ENCODE results near the gene CRTC3. TPM values are rescaled to one million over a fixed set of nuclear protein-coding genes. Genes with fewer than 3 reads are reported as not detected.
"Not testable (repeated sequence)": the region's sequence is repeated elsewhere in the genome, so short reads cannot be mapped to it uniquely, and the experiment has no call there.

CRTC3 gene
- polyA plus RNA-seq, 4 donors, result 3.8 to 25.4 (median 8.5) TPM

DNA sequence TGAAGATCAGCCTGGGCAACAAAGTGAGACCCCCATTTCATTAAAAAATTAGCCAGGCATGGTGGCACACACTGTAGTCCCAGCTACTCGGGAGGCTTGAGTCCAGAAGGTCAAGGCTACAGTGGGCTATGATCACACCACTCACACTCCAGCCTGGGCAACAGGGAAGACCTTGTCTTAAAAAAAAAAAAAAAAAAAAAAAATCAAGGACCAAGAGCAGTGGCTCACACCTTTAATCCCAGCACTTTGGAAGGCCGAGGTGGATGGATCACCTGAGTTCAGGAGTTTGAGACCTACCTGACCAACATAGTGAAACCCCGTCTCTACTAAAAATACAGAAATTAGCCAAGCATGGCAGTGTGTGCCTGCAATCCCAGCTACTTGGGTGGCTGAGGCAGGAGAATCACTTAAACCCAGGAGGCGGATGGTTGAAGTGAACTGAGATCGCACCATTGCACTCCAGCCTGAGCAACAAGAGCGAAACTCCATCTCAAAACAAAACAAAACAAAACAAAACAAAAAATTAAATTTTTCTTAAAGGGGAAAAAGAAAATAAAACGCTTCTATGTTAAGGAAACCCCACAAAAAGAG, 138.1 kb downstream of the CRTC3 start:
- not testable (repeated sequence) for H3K27ac ChIP-seq (ENCODE audit: low read depth in 1 of 3, low read length in 2 of 3); H3K36me3 ChIP-seq (ENCODE audit: control insufficient read depth in 3 of 3, insufficient read depth in 2 of 3, low read depth in 1 of 3, low read length in 3 of 3); H3K27me3 ChIP-seq (ENCODE audit: control insufficient read depth in 3 of 3, insufficient read depth in 3 of 3, low read length in 3 of 3); H3K9me3 ChIP-seq (ENCODE audit: control insufficient read depth in 2 of 2, insufficient read depth in 1 of 2, low read depth in 1 of 2, low read length in 1 of 2); FAIRE-seq; H3K4me3 ChIP-seq (ENCODE audit: low read depth in 1 of 3, low read length in 3 of 3); DNase-seq
- 78 to 84% (median 83%) methylated on average over 7 of the region's 7 CpGs for WGBS, 3 donors
- H3K4me1 ChIP-seq (ENCODE audit: control insufficient read depth in 3 of 3, insufficient read depth in 2 of 3, low read depth in 1 of 3, low read length in 2 of 3), result peaks cover 0 to 15% (median 0%) of the 10 kb centered on the region in 3 donors

DNA sequence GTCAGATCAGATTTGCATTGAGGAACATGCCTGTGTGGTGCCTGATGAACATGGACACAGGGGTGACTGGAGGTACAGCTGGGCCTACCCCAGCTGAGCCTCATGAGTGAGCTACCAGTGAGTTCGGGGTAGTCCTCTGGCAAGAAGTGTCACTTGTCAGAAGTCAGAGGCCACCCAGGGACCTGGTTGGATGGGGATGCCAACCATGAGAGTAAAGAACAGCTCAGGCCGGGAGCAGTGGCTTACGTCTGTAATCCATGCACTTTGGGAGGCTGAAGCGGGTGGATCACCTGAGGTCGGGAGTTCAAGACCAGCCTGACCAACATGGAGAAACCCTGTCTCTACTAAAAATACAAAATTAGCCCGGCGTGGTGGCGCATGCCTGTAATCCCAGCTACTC, 140.9 kb downstream of the CRTC3 start:
- WGBS, 3 donors, result 91 to 96% (median 94%) methylated on average over 8 of the region's 8 CpGs
- not testable (repeated sequence) for DNase-seq; H3K27ac ChIP-seq (ENCODE audit: low read depth in 1 of 3, low read length in 2 of 3); FAIRE-seq; H3K27me3 ChIP-seq (ENCODE audit: control insufficient read depth in 3 of 3, insufficient read depth in 3 of 3, low read length in 3 of 3); H3K36me3 ChIP-seq (ENCODE audit: control insufficient read depth in 3 of 3, insufficient read depth in 2 of 3, low read depth in 1 of 3, low read length in 3 of 3); H3K9me3 ChIP-seq (ENCODE audit: control insufficient read depth in 2 of 2, insufficient read depth in 1 of 2, low read depth in 1 of 2, low read length in 1 of 2); H3K4me3 ChIP-seq (ENCODE audit: low read depth in 1 of 3, low read length in 3 of 3)
- peaks cover 0 to 11% (median 0%) of the 10 kb centered on the region in 3 donors for H3K4me1 ChIP-seq (ENCODE audit: control insufficient read depth in 3 of 3, insufficient read depth in 2 of 3, low read depth in 1 of 3, low read length in 2 of 3)

DNA sequence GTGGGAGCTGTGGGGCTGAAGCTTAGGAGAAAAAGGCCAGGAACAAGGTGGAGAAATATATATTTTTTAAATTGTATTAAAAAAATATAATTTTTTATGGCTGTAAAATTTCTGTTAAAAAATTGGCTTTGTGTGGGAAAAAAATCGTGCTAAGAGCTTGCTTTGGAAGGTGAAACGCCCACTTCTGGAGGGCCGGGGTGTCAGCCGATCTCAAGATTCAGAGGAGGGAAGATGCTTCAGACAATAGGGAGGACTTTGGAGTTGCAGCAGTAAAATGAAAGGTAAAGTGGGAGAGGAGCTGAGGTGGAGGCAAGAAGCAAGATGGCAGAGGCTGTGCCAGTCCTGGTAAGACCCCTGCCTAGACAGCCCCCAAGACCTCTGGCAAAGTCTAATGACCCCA, 141.5 kb downstream of the CRTC3 start:
- 89 to 96% (median 89%) methylated on average over 4 of the region's 4 CpGs for WGBS, 3 donors
- DNase-seq, result no peak
- H3K9me3 ChIP-seq (ENCODE audit: control insufficient read depth in 2 of 2, insufficient read depth in 1 of 2, low read depth in 1 of 2, low read length in 1 of 2), result no peaks in the 10 kb centered on the region
- no peak overlapping the region for H3K4me3 ChIP-seq (ENCODE audit: low read depth in 1 of 3, low read length in 3 of 3)
- no peaks in the 10 kb centered on the region for H3K27me3 ChIP-seq (ENCODE audit: control insufficient read depth in 3 of 3, insufficient read depth in 3 of 3, low read length in 3 of 3)
- no peak overlapping the region for H3K27ac ChIP-seq (ENCODE audit: low read depth in 1 of 3, low read length in 2 of 3)
- no peaks in the 10 kb centered on the region for H3K36me3 ChIP-seq (ENCODE audit: control insufficient read depth in 3 of 3, insufficient read depth in 2 of 3, low read depth in 1 of 3, low read length in 3 of 3)
- FAIRE-seq, result no peak
- peaks cover 0 to 11% (median 0%) of the 10 kb centered on the region in 3 donors for H3K4me1 ChIP-seq (ENCODE audit: control insufficient read depth in 3 of 3, insufficient read depth in 2 of 3, low read depth in 1 of 3, low read length in 2 of 3)

DNA sequence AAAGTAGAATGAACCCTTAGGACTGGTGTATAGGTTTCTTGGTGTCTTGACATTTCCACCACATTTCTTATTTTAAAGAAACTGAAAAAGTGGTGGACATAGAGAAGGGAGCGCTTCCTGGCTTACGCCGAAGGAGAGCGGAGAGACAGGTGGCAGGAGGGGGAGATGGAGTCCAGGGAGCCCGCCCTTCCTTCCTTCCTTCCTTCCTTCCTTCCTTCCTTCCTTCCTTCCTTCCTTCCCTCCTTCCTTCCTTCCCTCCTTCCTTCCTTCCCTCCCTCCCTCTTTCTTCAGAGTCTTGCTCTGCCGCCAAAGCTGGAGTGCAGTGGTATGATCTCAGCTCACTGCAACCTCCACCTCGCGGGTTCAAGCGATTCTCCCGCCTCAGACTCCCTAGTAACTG, 143.6 kb downstream of the CRTC3 start:
- H3K27ac ChIP-seq (ENCODE audit: low read depth in 1 of 3, low read length in 2 of 3); H3K4me3 ChIP-seq (ENCODE audit: low read depth in 1 of 3, low read length in 3 of 3); FAIRE-seq; H3K27me3 ChIP-seq (ENCODE audit: control insufficient read depth in 3 of 3, insufficient read depth in 3 of 3, low read length in 3 of 3); H3K36me3 ChIP-seq (ENCODE audit: control insufficient read depth in 3 of 3, insufficient read depth in 2 of 3, low read depth in 1 of 3, low read length in 3 of 3); H3K9me3 ChIP-seq (ENCODE audit: control insufficient read depth in 2 of 2, insufficient read depth in 1 of 2, low read depth in 1 of 2, low read length in 1 of 2); DNase-seq; H3K4me1 ChIP-seq (ENCODE audit: control insufficient read depth in 3 of 3, insufficient read depth in 2 of 3, low read depth in 1 of 3, low read length in 2 of 3): not testable (repeated sequence)
- WGBS, 3 donors, result 93 to 97% (median 96%) methylated on average over 9 to 10 of the region's 10 CpGs

DNA sequence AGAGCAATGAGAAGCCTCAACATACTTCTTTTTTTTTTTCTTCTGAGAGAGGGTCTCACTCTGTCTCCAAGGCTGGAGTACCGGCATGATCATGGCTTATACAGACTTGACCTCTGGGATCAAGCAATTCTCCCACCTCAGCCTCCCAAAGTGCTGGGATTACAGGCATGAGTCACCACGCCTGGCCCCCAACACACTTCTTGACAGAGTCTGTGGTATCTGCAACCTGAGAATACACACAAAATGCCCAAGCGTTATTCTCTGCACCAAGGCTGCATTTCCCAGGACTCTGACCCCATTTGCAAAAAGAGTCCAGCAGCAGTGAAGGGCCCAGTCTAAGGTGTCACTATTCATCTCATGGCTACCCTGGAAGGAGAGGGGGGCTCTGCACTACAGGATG, 144.8 kb downstream of the CRTC3 start:
- no peak for DNase-seq
- no peak for FAIRE-seq
- 84 to 93% (median 86%) methylated on average over 3 of the region's 3 CpGs for WGBS, 3 donors
- H3K27me3 ChIP-seq (ENCODE audit: control insufficient read depth in 3 of 3, insufficient read depth in 3 of 3, low read length in 3 of 3), result no peaks in the 10 kb centered on the region
- H3K27ac ChIP-seq (ENCODE audit: low read depth in 1 of 3, low read length in 2 of 3), result no peak overlapping the region
- H3K9me3 ChIP-seq (ENCODE audit: control insufficient read depth in 2 of 2, insufficient read depth in 1 of 2, low read depth in 1 of 2, low read length in 1 of 2), result no peaks in the 10 kb centered on the region
- H3K4me3 ChIP-seq (ENCODE audit: low read depth in 1 of 3, low read length in 3 of 3), result no peak overlapping the region
- no peaks in the 10 kb centered on the region for H3K36me3 ChIP-seq (ENCODE audit: control insufficient read depth in 3 of 3, insufficient read depth in 2 of 3, low read depth in 1 of 3, low read length in 3 of 3)
- H3K4me1 ChIP-seq (ENCODE audit: control insufficient read depth in 3 of 3, insufficient read depth in 2 of 3, low read depth in 1 of 3, low read length in 2 of 3), result no peaks in the 10 kb centered on the region

DNA sequence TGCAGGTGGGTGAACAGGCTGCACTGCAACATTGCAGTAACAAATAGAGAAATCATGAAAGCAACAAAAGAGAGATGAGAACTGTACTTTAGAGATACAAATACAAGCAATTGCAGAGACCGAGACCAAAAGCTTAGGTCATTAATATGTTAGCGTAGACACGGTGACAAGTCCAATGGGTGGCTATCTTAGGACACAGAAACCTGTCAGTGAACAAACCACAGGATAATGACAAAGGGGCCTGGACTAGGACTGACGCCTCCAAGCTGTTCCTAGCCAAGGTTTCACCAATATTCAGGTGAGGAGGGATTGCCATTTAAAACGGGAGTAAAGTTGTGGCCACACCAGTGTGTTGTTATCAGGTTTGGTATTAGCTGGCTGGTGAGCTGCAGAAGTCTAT, 145.7 kb downstream of the CRTC3 start:
- Histone ChIP-seq H3K27me3 (ENCODE audit: control insufficient read depth in 3 of 3, insufficient read depth in 3 of 3, low read length in 3 of 3) (no peaks in the 10 kb centered on the region), H3K4me1 (ENCODE audit: control insufficient read depth in 3 of 3, insufficient read depth in 2 of 3, low read depth in 1 of 3, low read length in 2 of 3) (no peaks in the 10 kb centered on the region), H3K36me3 (ENCODE audit: control insufficient read depth in 3 of 3, insufficient read depth in 2 of 3, low read depth in 1 of 3, low read length in 3 of 3) (no peaks in the 10 kb centered on the region), H3K27ac (ENCODE audit: low read depth in 1 of 3, low read length in 2 of 3) (no peak overlapping the region), H3K4me3 (ENCODE audit: low read depth in 1 of 3, low read length in 3 of 3) (no peak overlapping the region), H3K9me3 (ENCODE audit: control insufficient read depth in 2 of 2, insufficient read depth in 1 of 2, low read depth in 1 of 2, low read length in 1 of 2) (no peaks in the 10 kb centered on the region)
- FAIRE-seq, result no peak
- 88 to 89% (median 89%) methylated on average over 5 of the region's 5 CpGs for WGBS, 3 donors
- no peak for DNase-seq

DNA sequence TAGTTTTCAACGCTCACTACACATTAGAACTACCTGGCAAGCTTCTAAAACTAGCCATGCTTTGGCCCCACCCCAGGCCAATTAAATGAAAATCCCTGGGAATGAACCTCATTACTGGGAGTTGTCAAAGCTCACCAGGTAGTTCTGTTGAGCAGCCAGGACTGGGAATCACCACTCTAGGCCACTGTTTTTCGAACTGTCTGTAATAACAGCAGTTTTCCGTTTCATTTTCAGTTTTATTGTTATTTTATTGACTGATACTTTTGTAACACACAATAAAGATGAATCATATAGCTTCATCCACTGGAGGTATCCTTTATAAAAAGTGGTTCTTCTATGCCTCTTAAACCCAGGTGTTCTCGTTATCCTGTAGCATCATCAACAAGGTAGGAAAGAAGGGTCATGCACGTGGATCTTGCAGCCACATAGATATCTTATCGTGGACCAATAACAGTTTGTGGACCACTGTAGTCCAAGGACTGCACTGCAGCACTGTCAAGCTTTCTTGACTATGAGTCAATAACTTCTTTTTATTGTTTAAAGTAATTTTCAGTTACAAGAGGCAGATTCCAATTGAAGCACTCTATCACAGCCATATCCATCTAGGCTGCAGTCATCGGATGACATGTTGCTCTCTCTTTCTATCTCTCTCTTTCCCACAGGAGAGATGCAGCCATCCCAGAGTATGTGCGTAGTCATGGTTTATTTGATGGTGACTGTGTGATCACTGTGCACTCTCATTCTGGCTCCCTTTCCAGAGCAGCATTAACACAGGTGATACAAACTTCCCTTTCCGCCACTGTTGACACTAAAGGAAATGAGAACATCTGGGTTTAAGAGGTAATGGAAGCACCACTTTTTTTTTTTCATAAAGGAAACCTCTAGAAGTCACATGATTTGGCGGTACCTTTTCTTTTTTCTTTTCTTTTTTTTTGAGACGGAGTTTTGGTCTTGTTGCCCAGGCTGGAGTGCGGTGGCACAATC, 148.4 kb downstream of the CRTC3 start:
- FAIRE-seq (no peak), DNase-seq (peak in 1 of 2 donors; percentile 14)
- no peaks in the 10 kb centered on the region for H3K27me3 ChIP-seq (ENCODE audit: control insufficient read depth in 3 of 3, insufficient read depth in 3 of 3, low read length in 3 of 3)
- no peaks in the 10 kb centered on the region for H3K4me1 ChIP-seq (ENCODE audit: control insufficient read depth in 3 of 3, insufficient read depth in 2 of 3, low read depth in 1 of 3, low read length in 2 of 3)
- WGBS, 3 donors, result 70 to 72% (median 71%) methylated on average over 11 to 12 of the region's 12 CpGs
- no peak overlapping the region for H3K4me3 ChIP-seq (ENCODE audit: low read depth in 1 of 3, low read length in 3 of 3)
- peak overlapping the region in 1 of 3 donors; percentile 26 for H3K27ac ChIP-seq (ENCODE audit: low read depth in 1 of 3, low read length in 2 of 3)
- no peaks in the 10 kb centered on the region for H3K9me3 ChIP-seq (ENCODE audit: control insufficient read depth in 2 of 2, insufficient read depth in 1 of 2, low read depth in 1 of 2, low read length in 1 of 2)
- H3K36me3 ChIP-seq (ENCODE audit: control insufficient read depth in 3 of 3, insufficient read depth in 2 of 3, low read depth in 1 of 3, low read length in 3 of 3), result no peaks in the 10 kb centered on the region

DNA sequence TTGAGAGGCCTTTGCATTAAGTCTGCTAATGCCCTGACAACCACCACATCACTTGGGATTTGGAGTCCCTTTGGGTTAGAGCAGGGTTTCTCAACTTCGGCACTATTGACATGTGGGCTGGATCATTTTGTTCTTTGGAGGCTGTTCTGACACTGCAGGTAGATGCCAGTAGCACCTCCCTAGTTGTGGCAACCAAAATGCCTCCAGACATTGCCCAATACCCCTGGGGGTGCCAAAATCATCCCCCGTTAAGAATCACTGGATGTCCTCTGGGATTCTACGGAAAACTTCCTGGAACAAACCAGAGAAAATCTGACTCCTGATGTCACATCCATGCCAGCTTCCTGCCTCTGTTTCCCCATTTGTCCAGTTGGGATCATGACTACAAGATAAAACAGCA, 150.2 kb downstream of the CRTC3 start:
- FAIRE-seq (no peak), DNase-seq (no peak)
- Histone ChIP-seq H3K4me3 (ENCODE audit: low read depth in 1 of 3, low read length in 3 of 3) (no peak overlapping the region), H3K27me3 (ENCODE audit: control insufficient read depth in 3 of 3, insufficient read depth in 3 of 3, low read length in 3 of 3) (no peaks in the 10 kb centered on the region), H3K27ac (ENCODE audit: low read depth in 1 of 3, low read length in 2 of 3) (peak overlapping the region in 1 of 3 donors; percentile 1), H3K9me3 (ENCODE audit: control insufficient read depth in 2 of 2, insufficient read depth in 1 of 2, low read depth in 1 of 2, low read length in 1 of 2) (no peaks in the 10 kb centered on the region), H3K36me3 (ENCODE audit: control insufficient read depth in 3 of 3, insufficient read depth in 2 of 3, low read depth in 1 of 3, low read length in 3 of 3) (no peaks in the 10 kb centered on the region), H3K4me1 (ENCODE audit: control insufficient read depth in 3 of 3, insufficient read depth in 2 of 3, low read depth in 1 of 3, low read length in 2 of 3) (no peaks in the 10 kb centered on the region)
- WGBS, 3 donors, result 91 to 97% (median 93%) methylated on average over 3 of the region's 3 CpGs
